Stimulated activated CD8-positive, alpha-beta memory T cell treated with anti-CD3 and anti-CD28 coated beads, Interleukin-7, amount 100 ng/mL, for 1 hour (primary cell): ENCODE results near the gene MAN1A1.
"Not testable (repeated sequence)": the region's sequence is repeated elsewhere in the genome, so short reads cannot be mapped to it uniquely, and the experiment has no call there.

Experiments used
- DNase-seq, 2 donors: peaks; one replicate each; pipeline ENCODE4 v3.0.0-alpha.2; 2020; ENCODE audit warnings: low read depth in 2 of 2

MAN1A1 gene

GRCh38 chr6:119303164-119303887 lies 46.2 kb downstream of the MAN1A1 start:
- DNase-seq: no peak

GRCh38 chr6:119301429-119301828 lies 48.1 kb downstream of the MAN1A1 start:
- no peak for DNase-seq

- DNase-seq: no peak
Measured at GRCh38 chr6:119299694-119300093, 49.9 kb downstream of the MAN1A1 start.

- no peak for DNase-seq
Measured at GRCh38 chr6:119297049-119297448, 52.5 kb downstream of the MAN1A1 start.

- DNase-seq: no peak
Measured at GRCh38 chr6:119296036-119297035, 53.2 kb downstream of the MAN1A1 start.

GRCh38 chr6:119294984-119295383 lies 54.6 kb downstream of the MAN1A1 start:
- DNase-seq: no peak

GRCh38 chr6:119291060-119291459 lies 58.5 kb downstream of the MAN1A1 start:
- not testable (repeated sequence) for DNase-seq

GRCh38 chr6:119290306-119290705 lies 59.3 kb downstream of the MAN1A1 start:
- DNase-seq: no peak

GRCh38 chr6:119289651-119290050 lies 59.9 kb downstream of the MAN1A1 start:
- no peak for DNase-seq

GRCh38 chr6:119285908-119286625 lies 63.5 kb downstream of the MAN1A1 start:
- DNase-seq: no peak

GRCh38 chr6:119284861-119285521 lies 64.6 kb downstream of the MAN1A1 start:
- no peak for DNase-seq

- DNase-seq: no peak
Measured at GRCh38 chr6:119283979-119284545, 65.5 kb downstream of the MAN1A1 start.

GRCh38 chr6:119283214-119283613 lies 66.3 kb downstream of the MAN1A1 start:
- DNase-seq: no peak

- DNase-seq: no peak
Measured at GRCh38 chr6:119280668-119281067, 68.9 kb downstream of the MAN1A1 start.

GRCh38 chr6:119280080-119280479 lies 69.5 kb downstream of the MAN1A1 start:
- no peak for DNase-seq

- DNase-seq: no peak
Measured at GRCh38 chr6:119278625-119279024, 70.9 kb downstream of the MAN1A1 start.

- no peak for DNase-seq
Measured at GRCh38 chr6:119277052-119277451, 72.5 kb downstream of the MAN1A1 start.

GRCh38 chr6:119276211-119276610 lies 73.3 kb downstream of the MAN1A1 start:
- DNase-seq: no peak

- DNase-seq: no peak
Measured at GRCh38 chr6:119274197-119274595, 75.4 kb downstream of the MAN1A1 start.

- no peak for DNase-seq
Measured at GRCh38 chr6:119273272-119274196, 76.0 kb downstream of the MAN1A1 start.
